Posterior cingulate gyrus (tissue), 11 donors: ENCODE data around the gene ADAMTS6.

Experiments used
- DNase-seq, 10 donors: peaks; one replicate each; pipeline versions ENCODE4 v3.0.0 to v3.0.0-alpha.2; 2020 to 2021; ENCODE audit warnings: mixed read lengths in 3 of 10
- intact Hi-C: fragments of 100-400 bp; cut with DNase I; formaldehyde crosslinking; loops from one replicate; pipeline ENCODE4 v1.15.1; 2023

The ADAMTS6 gene

GRCh38 chr5:65121880-65122436 lies 359.8 kb downstream of the ADAMTS6 start:
- intact Hi-C loops, result no loop called here
- DNase-seq, result no peak

GRCh38 chr5:65120371-65120967 lies 361.3 kb downstream of the ADAMTS6 start:
- intact Hi-C loops, result no loop called here
- DNase-seq, result no peak

GRCh38 chr5:65117525-65117924 lies 364.2 kb downstream of the ADAMTS6 start:
- DNase-seq, result no peak
- intact Hi-C loops, result no loop called here

- no peak for DNase-seq
- intact Hi-C loops, result no loop called here
These were observed 367.9 kb downstream of the ADAMTS6 start for GRCh38 chr5:65113771-65114170.

GRCh38 chr5:65111961-65112658 lies 369.6 kb downstream of the ADAMTS6 start:
- DNase-seq, result no peak

GRCh38 chr5:65108786-65109743 lies 372.7 kb downstream of the ADAMTS6 start:
- intact Hi-C loops, result loop anchor here (10.0 kb wide), 1 partner anchor 376 kb away; the partner anchor contains the start of gene ADAMTS6
- no peak for DNase-seq

More at GRCh38 chr5:65111961-65112658, 369.6 kb downstream of the ADAMTS6 start:
- intact Hi-C loops, result no loop called here

GRCh38 chr5:65105301-65105700 lies 376.4 kb downstream of the ADAMTS6 start:
- no peak for DNase-seq
- intact Hi-C loops, result loop anchor here (10.0 kb wide), 1 partner anchor 380 kb away; the partner anchor contains the start of gene ADAMTS6

- DNase-seq, result no peak
- intact Hi-C loops, result loop anchor here (10.0 kb wide), 1 partner anchor 380 kb away; the partner anchor contains the start of gene ADAMTS6
These were observed 376.9 kb downstream of the ADAMTS6 start for GRCh38 chr5:65104831-65105230.

GRCh38 chr5:65103756-65104440 lies 377.8 kb downstream of the ADAMTS6 start:
- DNase-seq, result no peak
- intact Hi-C loops, result loop anchor here (10.0 kb wide), 1 partner anchor 381 kb away; the partner anchor contains the start of gene ADAMTS6

GRCh38 chr5:65102976-65103711 lies 378.6 kb downstream of the ADAMTS6 start:
- DNase-seq, result peak in 8 of 10 donors; percentile 19 to 91 (median 47)
- intact Hi-C loops, result loop anchor here (10.0 kb wide), 1 partner anchor 382 kb away; the partner anchor contains the start of gene ADAMTS6

- intact Hi-C loops, result loop anchor here (10.0 kb wide), 1 partner anchor 382 kb away; the partner anchor contains the start of gene ADAMTS6
- DNase-seq, result no peak
These were observed 379.2 kb downstream of the ADAMTS6 start for GRCh38 chr5:65102371-65102975.

GRCh38 chr5:65101632-65102100 lies 380.1 kb downstream of the ADAMTS6 start:
- DNase-seq, result no peak
- intact Hi-C loops, result loop anchor here (10.0 kb wide), 1 partner anchor 383 kb away; the partner anchor contains the start of gene ADAMTS6

- intact Hi-C loops, result loop anchor here (10.0 kb wide), 1 partner anchor 384 kb away; the partner anchor contains the start of gene ADAMTS6
- peak in 3 of 10 donors; percentile 21 to 87 (median 27) for DNase-seq
These were observed 380.6 kb downstream of the ADAMTS6 start for GRCh38 chr5:65100911-65101631.
